Activated naive CD4-positive, alpha-beta T cell treated with anti-CD3 and anti-CD28 coated beads, Interleukin-2, amount 50 U/mL, for 16 hours (primary cell): ENCODE results near the gene PLEKHG1.

Experiments
- DNase-seq: peaks from one replicate; pipeline ENCODE4 v3.0.0-alpha.2; 2020

Gene PLEKHG1

DNA sequence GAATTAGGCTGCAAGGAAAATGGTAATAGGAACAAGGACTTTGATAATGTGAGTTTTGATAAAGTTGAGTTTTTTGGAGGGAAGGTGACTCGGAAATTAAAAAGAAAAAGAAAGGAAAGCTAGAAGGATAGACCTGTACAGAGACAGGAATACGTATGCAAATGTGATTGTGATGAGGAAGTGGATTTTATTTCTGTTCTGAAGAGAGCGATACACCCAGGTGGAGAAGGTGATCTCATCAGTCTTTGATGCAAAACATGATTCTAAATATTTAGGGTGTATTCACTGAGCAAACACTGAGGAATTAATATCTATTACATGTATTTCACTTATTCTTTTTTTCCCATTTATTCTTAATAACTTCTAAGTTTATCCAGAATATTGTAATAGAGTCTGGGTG, 9.2 kb upstream of the PLEKHG1 start:
- DNase-seq: no peak

DNA sequence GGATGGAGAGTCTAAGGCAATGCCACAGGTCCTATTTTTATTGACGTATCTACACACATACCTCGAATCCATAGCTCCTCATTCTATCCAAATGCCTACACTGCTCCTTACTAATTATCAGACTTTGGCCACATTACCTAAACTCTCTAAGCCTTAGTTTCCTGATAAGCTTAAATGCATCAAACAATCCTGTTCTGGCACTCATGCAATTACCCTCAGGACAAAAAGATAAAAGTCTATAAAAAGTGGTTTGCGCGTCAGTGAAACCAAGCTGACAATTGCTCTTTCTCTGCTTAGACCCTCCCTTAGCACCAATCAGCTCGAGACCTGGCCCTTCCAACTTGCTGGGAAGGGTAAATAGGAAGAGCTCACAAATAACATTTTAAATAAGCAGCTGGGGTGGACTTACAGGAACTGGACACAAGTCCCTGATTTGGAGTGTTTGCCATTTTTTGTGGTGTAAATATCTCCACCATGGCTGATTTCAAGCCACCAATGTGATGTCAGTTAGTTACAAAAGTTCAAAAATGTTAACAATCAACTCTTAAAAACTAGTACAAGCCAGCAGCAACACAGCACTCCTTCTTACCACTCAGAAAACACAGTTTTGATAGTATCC, 7.2 kb upstream of the PLEKHG1 start:
- no peak for DNase-seq

DNA sequence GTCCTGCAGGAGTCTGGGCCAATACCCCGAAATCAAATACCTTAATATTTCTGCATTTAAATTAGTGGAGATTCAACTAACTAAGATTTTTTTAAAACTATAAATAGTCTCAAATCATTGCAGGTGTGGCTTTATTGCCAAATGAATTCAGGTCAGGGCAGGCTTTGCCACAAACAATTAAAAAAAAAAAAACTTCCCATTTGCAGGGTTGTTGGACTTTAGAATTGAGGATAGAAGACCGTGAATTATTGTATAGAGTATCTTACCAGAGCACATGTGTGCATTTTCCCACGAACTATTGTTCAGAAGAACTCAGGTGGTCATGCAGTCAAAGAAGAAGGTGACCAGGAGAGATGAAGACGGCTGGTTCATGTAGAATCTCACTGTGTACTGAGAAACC, 6.6 kb upstream of the PLEKHG1 start:
- DNase-seq: no peak

DNA sequence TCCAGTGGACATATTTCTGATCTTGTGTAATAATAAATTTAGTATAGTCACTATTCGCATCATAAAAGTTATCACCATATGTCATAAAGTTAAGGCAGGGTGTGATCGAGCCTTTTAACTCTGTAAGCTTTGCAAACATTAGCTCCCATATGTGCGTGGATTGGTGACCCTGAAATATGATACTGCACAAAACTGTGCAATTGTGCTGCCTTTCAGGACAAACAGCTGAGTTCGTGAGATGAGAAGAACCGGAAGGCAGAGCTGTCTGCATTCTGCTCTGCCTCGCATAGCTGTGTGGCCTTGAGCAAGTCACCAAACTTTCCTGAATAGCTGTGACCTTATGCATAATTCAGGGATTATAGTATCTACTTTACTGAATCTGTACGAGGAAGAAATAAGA, 3.2 kb upstream of the PLEKHG1 start:
- no peak for DNase-seq

DNA sequence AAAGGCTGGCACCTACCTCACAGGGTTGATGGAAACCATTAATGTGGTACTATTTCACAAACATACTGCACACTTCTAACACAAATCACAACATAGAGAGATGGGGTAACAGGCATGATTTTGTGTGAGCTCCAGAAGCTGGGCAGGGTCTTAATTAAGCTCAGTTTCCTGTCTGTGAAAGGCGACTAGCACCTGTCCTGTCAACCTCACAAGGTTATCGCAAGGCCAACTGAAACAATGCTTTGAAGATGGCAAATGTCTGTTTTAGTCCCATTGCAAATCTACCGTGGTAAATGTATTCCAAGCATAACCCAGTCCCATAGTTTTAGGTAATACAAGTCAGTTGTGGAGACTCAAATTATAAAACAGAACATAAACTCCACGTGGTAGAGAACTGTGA, 1.3 kb upstream of the PLEKHG1 start:
- no peak for DNase-seq

DNA sequence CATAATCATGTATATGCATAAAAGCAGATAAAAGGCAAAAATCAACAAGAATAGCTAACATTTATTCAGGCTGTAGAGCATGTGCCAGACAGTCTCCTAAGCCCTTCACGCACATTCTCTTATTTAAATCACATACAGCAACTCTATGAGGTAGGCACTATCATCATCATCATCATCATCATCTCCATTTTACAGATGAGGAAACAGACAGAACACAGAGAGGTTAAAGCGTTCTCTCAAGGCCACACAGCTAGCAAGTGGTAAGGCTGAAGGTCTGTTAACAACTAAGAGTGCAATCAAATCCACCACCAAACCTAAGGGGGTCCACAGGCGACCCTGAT, 857 bp upstream of the PLEKHG1 start:
- DNase-seq: no peak

DNA sequence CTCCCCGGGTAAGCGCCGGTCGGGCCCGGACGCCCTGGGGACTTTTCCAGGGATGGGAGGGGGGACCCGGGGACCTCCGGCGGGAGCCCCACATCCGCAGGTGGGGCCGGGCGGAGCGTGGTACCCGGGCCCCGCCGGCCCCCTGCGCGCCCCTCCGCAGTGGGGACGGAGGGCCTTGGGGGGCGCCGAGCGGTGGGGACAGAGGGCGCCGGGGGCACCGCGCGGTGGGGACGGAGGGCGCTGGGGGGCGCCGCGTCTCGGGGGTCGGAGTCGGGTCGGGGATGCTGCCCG, 270 bp downstream of the PLEKHG1 start:
- DNase-seq: no peak

DNA sequence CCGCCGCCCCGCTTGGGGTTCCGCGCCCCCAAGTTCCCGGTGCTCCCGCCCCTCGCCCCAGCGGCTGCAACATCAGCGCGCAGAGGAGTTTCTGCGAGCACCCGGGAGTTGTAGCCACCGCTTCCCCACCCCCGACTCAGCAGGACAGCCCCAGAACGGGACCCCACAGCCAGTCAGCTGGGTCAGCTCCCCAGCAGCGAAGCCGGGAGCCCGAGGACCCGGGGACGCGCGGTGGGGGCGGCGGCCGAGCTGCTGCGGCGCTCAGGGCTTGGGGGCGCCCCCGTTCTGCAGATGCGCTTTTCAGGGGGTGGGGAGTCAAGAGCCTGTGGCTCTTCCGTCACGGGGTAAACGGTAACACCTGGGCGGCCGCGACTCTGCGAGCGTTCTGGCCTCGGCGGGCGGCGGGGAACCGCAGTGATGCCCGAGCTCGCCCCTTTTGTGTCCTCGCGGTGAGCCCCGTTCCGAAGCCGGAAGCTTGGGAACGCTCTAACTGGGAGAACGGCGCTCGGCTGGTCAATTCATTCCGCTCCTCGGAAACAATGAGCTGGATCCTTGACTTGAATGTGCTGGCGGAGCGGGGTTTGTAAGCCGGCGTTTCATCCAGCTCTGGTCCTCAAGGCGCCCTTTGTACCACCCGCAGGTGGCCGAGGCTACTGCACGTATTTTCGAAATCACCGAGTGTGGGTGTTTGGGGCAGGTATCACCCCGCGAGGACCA, 774 bp downstream of the PLEKHG1 start:
- DNase-seq: peak; percentile 52

DNA sequence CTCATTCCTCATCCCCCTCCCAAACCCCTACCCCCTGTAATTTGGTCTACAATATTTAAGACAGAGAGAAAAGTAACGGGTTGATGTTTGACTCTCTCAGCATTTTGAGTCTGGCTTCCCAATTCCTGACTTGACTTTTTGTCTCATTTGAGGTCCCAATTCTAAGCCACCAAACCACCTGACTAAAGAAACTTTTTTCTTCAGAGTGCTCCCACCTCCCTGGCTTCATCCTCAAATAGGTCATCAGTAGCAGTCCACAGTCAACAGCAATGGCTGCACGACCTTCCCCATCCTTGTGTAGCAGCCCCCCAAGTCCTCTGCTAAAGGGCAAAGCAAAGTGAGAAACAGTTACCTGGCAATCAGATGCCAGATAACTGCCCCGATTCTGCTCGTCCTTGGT, 1.8 kb downstream of the PLEKHG1 start:
- DNase-seq: no peak

DNA sequence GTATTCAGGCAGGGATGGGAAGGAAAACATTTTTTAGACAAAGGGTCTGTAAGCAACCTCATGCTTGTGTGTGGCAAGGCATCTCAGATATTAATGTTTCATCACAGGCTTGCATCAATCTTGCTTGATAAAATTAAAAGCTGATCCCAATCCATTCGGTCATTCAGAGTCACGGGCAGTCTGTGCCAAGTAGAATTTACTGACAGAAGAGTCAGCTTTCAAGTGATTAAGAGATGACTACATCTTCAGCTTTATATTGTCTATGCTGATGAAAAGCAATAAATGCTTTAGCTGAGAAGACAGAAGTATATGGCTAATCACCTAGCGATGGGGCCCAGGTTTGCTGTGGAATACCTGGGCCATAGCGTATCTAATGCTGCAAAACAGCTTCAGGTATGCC, 3.5 kb downstream of the PLEKHG1 start:
- DNase-seq: no peak

DNA sequence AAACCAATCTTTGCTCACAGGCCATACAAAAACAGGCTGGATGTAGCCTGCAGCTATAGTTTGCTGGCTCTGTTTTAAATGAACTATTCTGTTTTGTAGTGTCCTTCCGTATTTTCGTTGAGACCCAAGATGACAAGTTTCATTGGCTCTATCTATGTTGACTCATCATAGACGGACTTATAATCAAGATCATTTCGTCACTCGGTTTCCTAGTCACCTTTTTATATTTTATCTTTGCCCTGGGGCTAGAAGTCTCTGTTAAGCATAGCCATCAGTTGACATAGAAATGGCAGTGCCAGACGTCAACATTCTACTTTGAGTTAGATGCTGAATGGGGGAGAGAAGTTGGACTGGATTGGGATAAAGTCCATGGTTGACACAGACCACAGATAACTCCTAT, 4.8 kb downstream of the PLEKHG1 start:
- DNase-seq: no peak

DNA sequence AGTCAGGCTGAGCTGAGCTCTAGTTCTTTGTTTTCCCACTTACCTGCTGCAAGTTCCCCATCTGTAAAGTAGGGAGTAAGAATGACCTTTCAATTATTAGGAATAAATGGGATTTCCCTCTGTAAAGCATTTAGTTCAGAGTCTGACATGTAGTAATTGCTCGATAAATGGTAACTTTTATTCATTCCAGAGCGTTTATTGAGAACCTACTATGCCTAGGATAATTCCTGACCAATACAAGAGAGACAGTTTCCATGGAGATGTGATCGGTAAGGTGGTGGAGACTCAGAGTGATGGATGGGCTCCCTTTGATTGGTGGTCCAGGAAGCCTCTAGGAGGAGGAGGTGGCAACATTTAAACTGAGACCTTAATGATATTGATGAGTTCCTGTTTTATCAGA, 5.6 kb downstream of the PLEKHG1 start:
- DNase-seq: no peak

DNA sequence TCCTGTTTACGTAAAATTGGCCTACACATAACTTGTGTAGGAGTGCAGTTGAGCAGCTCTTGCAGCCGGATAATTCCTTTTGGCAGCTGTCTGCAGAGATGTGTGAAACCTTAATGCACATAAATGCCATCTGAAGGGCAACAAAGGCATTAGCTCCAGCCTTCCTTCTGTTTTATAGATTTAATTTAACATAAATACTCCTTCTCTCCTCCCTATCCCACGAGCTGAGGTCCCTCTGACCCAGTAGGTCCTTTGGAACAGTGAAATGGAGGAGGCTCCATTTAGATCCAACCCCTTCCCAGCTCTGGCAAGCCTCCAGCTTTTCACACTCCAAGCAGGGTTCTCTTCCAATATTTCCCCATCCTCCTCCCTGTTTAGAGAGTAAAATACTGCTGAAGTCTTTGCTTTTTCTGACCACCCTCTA, 6.5 kb downstream of the PLEKHG1 start:
- DNase-seq: no peak

DNA sequence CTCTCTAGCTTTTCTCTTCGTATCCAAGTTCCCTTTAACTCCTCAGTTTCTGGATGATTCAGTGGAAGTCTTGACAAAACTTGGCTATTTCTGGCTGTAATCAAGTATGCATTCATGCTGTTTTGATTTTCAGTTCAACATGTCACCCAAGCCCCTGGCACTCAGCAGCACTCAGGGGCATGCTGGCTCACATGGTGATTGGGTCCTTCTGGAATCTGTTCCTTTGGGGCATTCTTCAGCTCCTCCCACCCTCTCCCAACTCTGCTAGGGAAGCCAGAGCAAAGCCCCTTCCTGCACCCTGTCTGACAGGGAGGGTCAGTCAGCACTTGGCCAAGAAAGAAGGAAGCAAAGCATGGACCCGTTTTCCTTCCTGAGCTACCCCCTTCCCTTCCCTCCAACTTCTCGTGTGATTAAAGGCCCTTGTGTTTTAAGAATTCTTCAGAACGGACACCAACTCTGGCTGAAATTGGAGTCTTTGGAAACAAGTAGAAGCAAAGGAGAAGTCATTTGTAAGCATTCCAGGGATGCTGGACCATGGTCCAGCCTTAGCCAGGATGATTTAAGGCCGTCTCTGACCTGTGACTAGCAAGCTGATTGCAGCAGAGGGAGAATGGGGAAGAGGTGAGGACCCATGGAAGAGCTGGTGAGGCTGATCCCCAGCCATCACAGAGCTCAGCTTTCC, 7.1 kb downstream of the PLEKHG1 start:
- DNase-seq: no peak

DNA sequence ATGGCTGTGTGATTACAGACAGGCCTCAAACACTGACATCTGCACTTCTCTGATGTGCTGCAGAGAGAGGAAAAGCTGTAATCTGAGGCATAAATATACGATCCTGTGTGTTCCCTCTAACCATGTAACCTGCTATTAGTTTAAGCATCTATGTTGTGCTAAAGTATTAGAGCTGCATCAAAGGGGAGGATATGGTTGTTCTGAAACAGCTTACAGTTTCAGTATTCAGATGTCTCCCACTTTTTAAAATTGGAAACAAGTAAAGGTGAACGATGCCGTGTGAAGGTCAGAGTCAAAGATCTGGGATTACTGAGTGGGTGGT, 7.6 kb downstream of the PLEKHG1 start:
- no peak for DNase-seq

DNA sequence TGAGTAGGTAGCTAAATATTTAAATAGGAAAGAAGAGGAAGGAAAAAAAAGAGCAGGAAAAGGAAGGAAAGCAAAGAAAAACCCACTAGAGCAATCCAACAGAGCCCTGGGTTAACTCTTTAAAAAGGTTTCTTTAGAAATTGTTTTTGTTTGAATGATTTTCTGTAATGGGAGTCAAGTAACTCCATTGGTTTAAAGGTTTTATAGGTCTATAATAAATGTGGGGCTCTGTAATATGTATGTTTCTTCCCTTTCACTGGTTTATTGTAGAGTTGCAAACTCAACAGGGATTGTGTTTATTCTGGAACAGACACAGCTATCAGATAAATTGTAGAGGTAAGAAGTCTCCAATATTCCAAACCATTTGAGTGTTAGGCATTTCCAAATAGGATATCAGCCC, 10.9 kb downstream of the PLEKHG1 start:
- DNase-seq: no peak

DNA sequence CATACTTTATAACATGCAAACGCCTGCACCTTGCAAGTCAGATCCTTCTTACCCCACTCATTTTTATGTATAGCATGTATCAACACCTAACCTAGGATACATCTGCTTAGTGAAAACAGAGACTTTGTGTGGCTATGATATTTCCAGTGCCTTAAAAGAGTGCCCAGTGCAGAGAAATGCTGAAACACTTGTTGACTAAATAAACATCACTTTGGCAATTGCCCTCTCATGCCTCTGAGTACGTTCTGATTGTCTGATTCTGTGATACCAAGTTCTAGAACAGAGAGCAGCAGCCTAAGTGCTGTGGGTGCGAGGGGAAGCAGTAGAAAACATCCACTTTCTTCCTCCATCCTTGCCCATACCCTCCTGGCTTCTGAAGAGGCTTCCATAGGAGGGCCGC, 13.6 kb downstream of the PLEKHG1 start:
- no peak for DNase-seq

DNA sequence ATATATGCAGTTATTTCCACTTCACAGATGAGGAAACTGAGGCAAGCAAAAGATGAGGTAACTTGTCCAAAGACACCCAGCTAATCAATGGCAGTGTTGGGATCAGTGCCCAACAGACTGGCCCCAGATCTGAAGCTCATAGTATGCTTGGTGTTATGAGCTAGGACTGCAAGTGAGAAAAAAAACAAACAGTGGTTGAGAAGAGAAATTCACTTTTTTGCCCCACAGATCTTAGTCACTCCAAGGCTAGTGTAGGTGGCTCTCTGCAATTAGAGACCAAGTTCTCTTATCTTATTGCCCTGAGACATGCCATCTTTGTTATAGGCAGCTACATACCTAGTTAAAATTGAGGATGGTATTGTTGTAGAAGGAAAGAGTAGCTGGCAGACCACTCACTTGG, 16.3 kb downstream of the PLEKHG1 start:
- no peak for DNase-seq

DNA sequence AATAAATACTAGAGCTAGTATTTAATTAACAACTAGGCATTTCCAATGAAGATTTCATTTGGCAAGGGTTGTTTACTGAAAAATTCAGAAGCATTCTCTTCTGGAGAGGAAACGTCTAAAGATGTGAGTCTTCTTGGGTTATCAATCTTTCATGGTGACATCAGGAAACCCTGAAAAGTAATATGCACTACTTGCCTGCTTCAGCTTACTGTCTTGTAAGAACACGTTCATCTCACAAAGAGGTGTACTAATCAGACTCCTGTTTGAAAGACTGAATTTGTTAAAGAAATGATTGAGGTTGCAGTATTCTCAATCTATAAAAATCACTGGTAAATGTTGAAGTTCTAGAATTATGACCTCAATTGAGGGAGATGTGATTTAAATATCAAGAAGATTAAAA, 16.9 kb downstream of the PLEKHG1 start:
- DNase-seq: no peak

DNA sequence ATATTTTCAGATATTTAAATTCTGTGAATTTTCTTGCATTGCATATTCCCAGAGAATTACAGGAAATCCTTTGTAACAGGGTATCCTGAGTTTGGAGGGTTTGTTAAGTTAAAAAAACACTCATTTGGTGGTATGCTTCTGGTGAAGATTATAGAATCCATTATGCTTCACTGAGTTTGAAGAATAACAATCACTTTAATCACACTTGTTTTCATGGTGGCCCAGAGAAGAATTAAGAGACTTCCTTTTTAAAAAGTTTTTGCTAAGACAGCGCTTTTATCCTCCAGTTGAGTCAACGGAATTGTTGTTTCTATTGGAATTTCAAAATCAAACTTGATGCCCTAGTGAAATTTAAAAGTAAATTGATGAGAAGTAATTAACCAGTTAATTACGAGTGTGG, 17.4 kb downstream of the PLEKHG1 start:
- no peak for DNase-seq

DNA sequence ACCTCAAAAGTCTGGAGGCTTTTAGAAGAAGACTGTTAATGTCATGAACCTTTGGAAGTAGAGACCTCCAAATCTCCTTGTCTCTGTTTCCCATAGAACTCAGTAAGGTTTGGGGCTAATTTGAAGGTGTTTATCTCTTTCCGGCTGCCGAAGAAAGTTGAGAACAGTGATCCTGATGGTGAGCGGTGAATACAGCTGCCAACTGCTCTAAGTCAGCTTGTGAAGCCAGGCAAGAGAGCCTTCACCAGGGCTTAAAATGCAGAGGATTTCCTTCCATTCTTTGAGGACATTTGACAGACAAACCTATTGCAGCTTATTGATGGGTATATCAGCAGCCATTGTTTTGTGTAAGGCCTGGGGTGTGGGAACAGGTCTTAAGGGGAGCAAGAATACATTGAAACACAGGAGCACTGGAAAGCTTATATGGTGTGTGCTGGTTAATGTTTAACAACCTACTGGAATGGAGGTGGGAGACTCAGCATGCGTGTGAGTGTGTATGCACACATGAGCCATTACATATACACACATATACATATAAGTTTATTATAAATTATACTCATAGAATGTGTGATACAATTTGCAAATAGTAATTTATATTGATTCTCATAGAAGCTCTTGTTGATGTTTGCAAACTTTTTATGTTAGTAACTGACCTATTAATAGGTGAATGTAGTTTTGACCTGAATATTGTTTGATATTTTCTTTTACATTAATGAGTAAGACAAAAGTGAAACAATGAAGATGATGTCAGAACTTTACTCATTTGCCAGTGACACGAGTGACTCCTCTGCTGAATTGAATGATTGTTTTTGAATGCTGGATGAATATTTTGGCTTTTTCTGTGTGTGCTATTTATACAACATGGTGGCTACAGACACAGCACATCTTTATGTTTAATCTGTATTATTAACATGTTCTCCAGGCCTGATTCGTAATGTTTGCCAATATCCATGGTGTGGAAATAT, 18.1 kb downstream of the PLEKHG1 start:
- DNase-seq: no peak

DNA sequence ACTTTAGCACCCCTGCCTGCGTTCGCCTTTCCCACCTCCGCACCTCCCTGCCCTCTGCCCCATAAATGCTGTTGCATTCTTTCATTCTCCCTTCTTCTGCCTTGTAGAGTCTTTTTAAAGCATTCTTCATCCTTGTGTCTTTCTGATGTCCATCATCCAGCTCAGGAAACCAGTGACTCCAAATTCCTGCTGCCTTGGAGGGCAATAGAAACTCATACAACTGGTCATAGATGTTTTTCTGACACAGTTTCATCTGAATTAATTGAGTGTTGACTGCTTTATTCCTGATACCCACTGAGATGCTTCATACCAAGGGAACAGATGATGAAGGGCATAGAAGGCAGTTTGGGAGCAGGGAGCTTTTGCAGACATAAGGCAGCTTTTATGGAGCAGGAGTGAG, 19.6 kb downstream of the PLEKHG1 start:
- no peak for DNase-seq

DNA sequence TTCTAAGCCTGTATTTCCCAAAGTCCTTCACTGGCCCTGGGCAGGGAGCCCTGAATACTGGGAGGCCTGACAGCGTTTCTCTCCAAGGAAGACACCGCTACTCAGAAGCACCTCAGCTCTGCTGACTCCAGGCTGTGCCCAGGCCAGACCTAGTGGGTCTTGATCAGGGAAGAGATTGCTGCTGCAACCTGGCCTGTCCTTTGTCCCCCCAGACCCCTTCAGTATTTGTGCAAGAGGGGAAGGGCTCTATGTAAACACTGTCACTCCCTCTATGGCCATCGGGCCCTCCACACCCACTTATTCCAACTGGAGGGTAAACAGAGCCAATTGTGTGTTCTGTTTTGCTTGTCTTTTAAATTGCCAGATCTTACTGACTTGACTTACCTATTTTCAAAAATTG, 20.6 kb downstream of the PLEKHG1 start:
- DNase-seq: no peak

DNA sequence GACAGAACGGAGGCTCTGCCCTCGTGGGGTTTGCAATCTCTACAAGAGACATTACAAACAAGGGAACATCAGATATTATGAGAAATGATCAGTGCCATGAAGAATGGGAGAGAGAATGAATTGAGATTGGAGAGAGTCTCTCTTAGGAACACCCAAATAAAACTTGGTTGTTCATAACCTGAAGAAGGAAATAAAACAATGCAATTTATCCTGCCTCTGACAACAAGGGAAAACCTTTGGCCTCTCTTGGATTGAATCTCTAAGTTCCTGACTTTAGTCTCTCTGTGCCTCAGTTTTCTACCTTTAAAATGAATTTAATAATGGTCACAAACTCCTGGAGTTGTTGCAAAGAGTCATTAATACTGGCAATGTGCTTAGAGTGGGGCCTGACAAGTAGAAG, 21.1 kb downstream of the PLEKHG1 start:
- DNase-seq: no peak
